CD14-positive monocyte (primary cell): Measurements from ENCODE around the gene RPE. TPM values are rescaled to one million over a fixed set of nuclear protein-coding genes. Genes with fewer than 3 reads are reported as not detected.
A peak's percentile ranks its signal among the peaks of the same experiment; 100 is the strongest.

Experiments used
- DNase-seq, 3 donors: peaks; one replicate each; pipeline ENCODE4 v3.0.0-alpha.2; 2011 to 2022
- H2AFZ ChIP-seq: 2 replicates; pipeline ENCODE4 v1.6.0; 2012; ENCODE audit warnings: mild to moderate bottlenecking, low read depth, low read length, inconsistent platforms; ENCODE audit not compliant: insufficient read depth, poor library complexity, severe bottlenecking
- H3K27ac ChIP-seq, 2 donors: 1 replicate in 1 of 2; 2 replicates in 1 of 2; pipeline ENCODE4 v1.5.1; 2012 to 2013; ENCODE audit warnings: low read length in 2 of 2, control low read depth in 1 of 2, inconsistent platforms in 1 of 2, low read depth in 1 of 2, mild to moderate bottlenecking in 1 of 2
- H3K27me3 ChIP-seq, 2 donors: one replicate each; pipeline versions ENCODE4 v1.6.0 to v1.6.1; 2011 to 2013; ENCODE audit warnings: low read length in 2 of 2; ENCODE audit not compliant: control insufficient read depth in 2 of 2, insufficient read depth in 2 of 2
- H3K36me3 ChIP-seq, 2 donors: replicated peaks in 1 of 2; 1 replicate in 1 of 2; 2 replicates in 1 of 2; pipeline versions ENCODE4 v1.5.1 to v1.6.1; 2012 to 2013; ENCODE audit warnings: low read length in 2 of 2, control low read depth in 1 of 2, inconsistent platforms in 1 of 2, mild to moderate bottlenecking in 1 of 2; ENCODE audit not compliant: insufficient read depth in 2 of 2, control insufficient read depth in 1 of 2
- H3K4me1 ChIP-seq, 2 donors: 1 replicate in 1 of 2; 2 replicates in 1 of 2; pipeline versions ENCODE4 v1.5.1 to v1.6.1; 2012 to 2013; ENCODE audit warnings: low read length in 2 of 2, control low read depth in 1 of 2, inconsistent platforms in 1 of 2, mild to moderate bottlenecking in 1 of 2, moderate library complexity in 1 of 2; ENCODE audit not compliant: insufficient read depth in 2 of 2, control insufficient read depth in 1 of 2
- H3K4me2 ChIP-seq: replicated peaks from 2 replicates; pipeline ENCODE3; 2012; ENCODE audit warnings: low read length, moderate library complexity, mild to moderate bottlenecking; ENCODE audit not compliant: poor library complexity, severe bottlenecking; ENCODE audit errors: extremely low read depth
- H3K4me3 ChIP-seq, 3 experiments: fragments of 200-600 bp in 1 of 3; sonication (generic) in 1 of 3; replicated peaks in 1 of 3; 1 replicate in 2 of 3; 2 replicates in 1 of 3; pipeline ENCODE4 v1.5.1; 2011 to 2013; ENCODE audit warnings: low read length in 3 of 3, mild to moderate bottlenecking in 3 of 3, control low read depth in 2 of 3, low read depth in 2 of 3, inconsistent platforms in 1 of 3, moderate library complexity in 1 of 3
- H3K79me2 ChIP-seq: 2 replicates; pipeline ENCODE4 v1.6.0; 2012; ENCODE audit warnings: mild to moderate bottlenecking, control low read depth, inconsistent platforms, low read length, moderate library complexity; ENCODE audit not compliant: insufficient read depth
- H3K9ac ChIP-seq: 2 replicates; pipeline ENCODE4 v1.6.0; 2017; ENCODE audit warnings: low read length, mild to moderate bottlenecking; ENCODE audit not compliant: insufficient read depth, poor library complexity, severe bottlenecking
- H3K9me3 ChIP-seq, 2 donors: replicated peaks in 1 of 2; 1 replicate in 1 of 2; 2 replicates in 1 of 2; pipeline versions ENCODE4 v1.5.1 to v1.6.1; 2012 to 2013; ENCODE audit warnings: low read length in 2 of 2, control low read depth in 1 of 2; ENCODE audit not compliant: control insufficient read depth in 1 of 2, insufficient read depth in 1 of 2
- H4K20me1 ChIP-seq: 2 replicates; pipeline ENCODE4 v1.6.0; 2012; ENCODE audit warnings: mild to moderate bottlenecking, low read length, control low read depth, moderate library complexity; ENCODE audit not compliant: insufficient read depth
- H3K27ac Mint-ChIP-seq, 7 donors: one replicate each; pipeline ENCODE4 v1.8.0; 2020; ENCODE audit warnings: mild to moderate bottlenecking in 7 of 7, mixed read lengths in 7 of 7, moderate library complexity in 6 of 7, inconsistent platforms in 2 of 7
- H3K27me3 Mint-ChIP-seq, 3 donors: one replicate each; pipeline ENCODE4 v1.8.0; 2021 to 2022; ENCODE audit warnings: low read depth in 3 of 3, mild to moderate bottlenecking in 3 of 3, mixed read lengths in 3 of 3, moderate library complexity in 3 of 3, inconsistent platforms in 1 of 3
- H3K36me3 Mint-ChIP-seq, 2 donors: one replicate each; pipeline ENCODE4 v1.8.0; 2020; ENCODE audit warnings: mixed read lengths in 2 of 2, inconsistent platforms in 1 of 2, mild to moderate bottlenecking in 1 of 2
- H3K4me1 Mint-ChIP-seq: one replicate; pipeline ENCODE4 v1.8.0; 2020; ENCODE audit warnings: mild to moderate bottlenecking, mixed read lengths
- H3K4me3 Mint-ChIP-seq, 2 donors: one replicate each; pipeline ENCODE4 v1.8.0; 2020; ENCODE audit warnings: mild to moderate bottlenecking in 2 of 2, mixed read lengths in 2 of 2, moderate library complexity in 1 of 2
- H3K9me3 Mint-ChIP-seq, 7 donors: one replicate each; pipeline ENCODE4 v1.8.0; 2020 to 2022; ENCODE audit warnings: mixed read lengths in 7 of 7, mild to moderate bottlenecking in 6 of 7, moderate library complexity in 6 of 7, inconsistent platforms in 2 of 7
- CTCF ChIP-seq: fragments of 200-600 bp; IDR thresholded peaks from one replicate; pipeline ENCODE4 v1.8.0; 2022; ENCODE audit warnings: antibody characterized with exemption, mild to moderate bottlenecking
- WGBS: methylation state at CpG from one replicate; pipeline ENCODE4 v1.1.5; 2013; ENCODE audit warnings: missing lambda C conversion rate; ENCODE audit not compliant: insufficient coverage; 5-methylcytosine and 5-hydroxymethylcytosine counted together
- intact Hi-C, 2 donors: fragments of 100-400 bp; cut with micrococcal nuclease; formaldehyde crosslinking; loops; one replicate each; pipeline versions ENCODE4 v1.15.0 to v1.15.1; 2023
- polyA plus RNA-seq, 3 donors: library from polyadenylated mRNA; depleted of rRNA in 1 of 3; unstranded in 2 of 3; stranded (reverse) in 1 of 3; fragments of 300-500 nt in 2 of 3; fragments of >200 nt in 1 of 3; fragmentation: Illumina TruSeq in 2 of 3; gene quantifications; 1 replicate in 2 of 3; 2 replicates in 1 of 3; pipeline ENCODE4 v1.2.3, GENCODE V29; 2012 to 2021

Gene RPE
- polyA plus RNA-seq, 3 donors: 32.3 to 38.1 (median 33.8) TPM

GRCh38 chr2:209977386-209978239, 24.8 kb upstream of the RPE start:
- no peak overlapping the region for H3K9ac ChIP-seq
- H3K9me3 ChIP-seq: no peaks in the 10 kb centered on the region
- no peak overlapping the region for H3K27ac ChIP-seq
- intact Hi-C loops: loop anchor here (2.0 to 5.0 kb wide), 2 partner anchors 219 to 220 kb away; no protein-coding TSS in a partner anchor
- no peak overlapping the region for H3K4me3 Mint-ChIP-seq
- no peaks in the 10 kb centered on the region for H3K4me1 Mint-ChIP-seq
- no peak overlapping the region for H3K4me3 ChIP-seq
- H3K4me2 ChIP-seq: no peak overlapping the region
- H3K9me3 Mint-ChIP-seq: no peaks in the 10 kb centered on the region
- WGBS: no CpG with 5 or more reads among the region's 2 CpGs
- H3K4me1 ChIP-seq: no peaks in the 10 kb centered on the region
- H4K20me1 ChIP-seq: no peaks in the 10 kb centered on the region
- peak; percentile 21 to 56 (median 34) for DNase-seq
- TF ChIP-seq CTCF: peak; percentile 80
- H2AFZ ChIP-seq: no peak overlapping the region
- H3K36me3 ChIP-seq: no peaks in the 10 kb centered on the region
- no peaks in the 10 kb centered on the region for H3K27me3 ChIP-seq
- H3K36me3 Mint-ChIP-seq: no peaks in the 10 kb centered on the region
- peaks cover 0 to 6% (median 3%) of the 10 kb centered on the region in 3 donors for H3K27me3 Mint-ChIP-seq
- no peak overlapping the region for H3K27ac Mint-ChIP-seq
- H3K79me2 ChIP-seq: no peaks in the 10 kb centered on the region

GRCh38 chr2:209984291-209984690, 18.1 kb upstream of the RPE start:
- H3K9ac ChIP-seq: no peak overlapping the region
- DNase-seq: no peak
- Mint-ChIP-seq H3K4me3 (no peak overlapping the region), H3K9me3 (no peaks in the 10 kb centered on the region), H3K27me3 (no peaks in the 10 kb centered on the region), H3K4me1 (peaks cover 22% of the 10 kb centered on the region), H3K36me3 (no peaks in the 10 kb centered on the region), H3K27ac (no peak overlapping the region)
- WGBS: 94% methylated on average over 2 of the region's 2 CpGs
- H4K20me1 ChIP-seq: no peaks in the 10 kb centered on the region
- no peak overlapping the region for H3K4me2 ChIP-seq
- no peak overlapping the region for H2AFZ ChIP-seq
- no peak overlapping the region for H3K27ac ChIP-seq
- TF ChIP-seq CTCF: no peak
- no peaks in the 10 kb centered on the region for H3K79me2 ChIP-seq
- H3K4me3 ChIP-seq: no peak overlapping the region
- intact Hi-C loops: no loop called here
- no peaks in the 10 kb centered on the region for H3K36me3 ChIP-seq
- H3K9me3 ChIP-seq: no peaks in the 10 kb centered on the region
- peaks cover 18 to 23% of the 10 kb centered on the region in 2 donors for H3K4me1 ChIP-seq
- no peaks in the 10 kb centered on the region for H3K27me3 ChIP-seq
